Esophagus squamous epithelium (tissue), 5 donors: ENCODE results near the gene ID4. TPM values are rescaled to one million over a fixed set of nuclear protein-coding genes. Genes with fewer than 3 reads are reported as not detected.
"Not testable (repeated sequence)": the region's sequence is repeated elsewhere in the genome, so short reads cannot be mapped to it uniquely, and the experiment has no call there.

Source experiments
- DNase-seq: peaks from one replicate; lab custom pipeline; 2025; lab: John Stamatoyannopoulos, UW
- H3K27ac ChIP-seq, 4 donors: fragments of 200-600 bp; sonication (generic); one replicate each; pipeline ENCODE4 v1.5.1; 2016 to 2019; ENCODE audit warnings: mild to moderate bottlenecking in 1 of 4
- H3K27me3 ChIP-seq, 4 donors: fragments of 200-600 bp; sonication (generic); 1 replicate in 3 of 4; 2 replicates in 1 of 4; pipeline versions ENCODE4 v1.5.1 to v1.6.0; 2017 to 2021; ENCODE audit warnings: antibody characterized with exemption in 1 of 4
- H3K36me3 ChIP-seq, 3 donors: fragments of 200-600 bp; sonication (generic); one replicate each; pipeline ENCODE4 v1.5.1; 2016 to 2019
- H3K4me1 ChIP-seq, 3 donors: fragments of 200-600 bp; sonication (generic); one replicate each; pipeline ENCODE4 v1.5.1; 2017 to 2019
- H3K4me3 ChIP-seq, 4 donors: fragments of 200-600 bp; sonication (generic); 1 replicate in 3 of 4; 2 replicates in 1 of 4; pipeline ENCODE4 v1.5.1; 2016 to 2019; ENCODE audit warnings: mild to moderate bottlenecking in 2 of 4, moderate library complexity in 1 of 4
- H3K9me3 ChIP-seq, 3 donors: fragments of 200-600 bp; sonication (generic); one replicate each; pipeline ENCODE4 v1.5.1; 2016 to 2019
- POLR2A ChIP-seq, 4 donors: fragments of 450-650 bp; IDR thresholded peaks; one replicate each; pipeline ENCODE4 v1.6.1; 2017; ENCODE audit warnings: antibody characterized with exemption in 4 of 4, mild to moderate bottlenecking in 4 of 4, moderate library complexity in 3 of 4
- WGBS, 2 donors: methylation state at CpG; one replicate each; pipeline ENCODE4 v1.1.5; 2018; 5-methylcytosine and 5-hydroxymethylcytosine counted together
- intact Hi-C: fragments of 100-400 bp; cut with DNase I; formaldehyde crosslinking; loops from one replicate; pipeline ENCODE4 v1.15.0; 2022
- total RNA-seq, 4 donors: library from RNA; depleted of rRNA; stranded (reverse); fragments of >200 nt; gene quantifications; one replicate each; pipeline ENCODE4 v1.1.0, GENCODE V29; 2016
- TF ChIP-seq, protein P1 (sequence below), 6 experiments: fragments of 450-650 bp in 4 of 6; fragments of 200-600 bp in 2 of 6; sonication (generic) in 2 of 6; IDR thresholded peaks; one replicate each; pipeline ENCODE4 v1.5.1; 2016 to 2019; ENCODE audit warnings: antibody characterized with exemption in 6 of 6, mild to moderate bottlenecking in 4 of 6, moderate library complexity in 4 of 6
- donor health status: DM: yes; HTN: yes; CAD: no.

ID4 gene
- total RNA-seq, 4 donors from 2014 or later: 12.9 to 37.0 (median 22.6) TPM

DNA sequence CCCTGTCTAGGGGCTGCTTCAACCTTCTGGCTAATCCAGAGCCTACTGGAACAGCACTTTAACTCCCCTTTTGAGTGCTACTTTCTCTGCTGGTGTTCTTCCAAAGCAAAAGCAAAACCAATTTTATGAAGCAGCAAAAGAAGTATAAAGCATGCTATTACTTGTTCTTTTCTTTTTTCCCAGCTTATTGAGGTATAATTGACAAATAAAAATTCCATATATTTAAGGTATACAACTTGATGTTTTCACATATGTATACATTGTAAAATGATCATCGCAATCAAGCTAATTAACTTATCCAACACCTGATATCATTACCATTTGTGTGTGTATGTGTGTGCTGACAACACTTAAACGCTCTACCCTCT is 14.9 kb downstream of the ID4 start:
- intact Hi-C loops: loop anchor here (10.0 kb wide), 1 partner anchor 827 kb away; no protein-coding TSS in a partner anchor
- Histone ChIP-seq H3K27ac (peak overlapping the region in 2 of 4 donors; percentile 68 to 77), H3K36me3 (no peaks in the 10 kb centered on the region), H3K4me3 (no peak overlapping the region), H3K27me3 (no peaks in the 10 kb centered on the region), H3K9me3 (no peaks in the 10 kb centered on the region), H3K4me1 (peaks cover 0 to 13% (median 9%) of the 10 kb centered on the region in 3 donors)
- no peak for DNase-seq
- TF ChIP-seq, protein P1, sequence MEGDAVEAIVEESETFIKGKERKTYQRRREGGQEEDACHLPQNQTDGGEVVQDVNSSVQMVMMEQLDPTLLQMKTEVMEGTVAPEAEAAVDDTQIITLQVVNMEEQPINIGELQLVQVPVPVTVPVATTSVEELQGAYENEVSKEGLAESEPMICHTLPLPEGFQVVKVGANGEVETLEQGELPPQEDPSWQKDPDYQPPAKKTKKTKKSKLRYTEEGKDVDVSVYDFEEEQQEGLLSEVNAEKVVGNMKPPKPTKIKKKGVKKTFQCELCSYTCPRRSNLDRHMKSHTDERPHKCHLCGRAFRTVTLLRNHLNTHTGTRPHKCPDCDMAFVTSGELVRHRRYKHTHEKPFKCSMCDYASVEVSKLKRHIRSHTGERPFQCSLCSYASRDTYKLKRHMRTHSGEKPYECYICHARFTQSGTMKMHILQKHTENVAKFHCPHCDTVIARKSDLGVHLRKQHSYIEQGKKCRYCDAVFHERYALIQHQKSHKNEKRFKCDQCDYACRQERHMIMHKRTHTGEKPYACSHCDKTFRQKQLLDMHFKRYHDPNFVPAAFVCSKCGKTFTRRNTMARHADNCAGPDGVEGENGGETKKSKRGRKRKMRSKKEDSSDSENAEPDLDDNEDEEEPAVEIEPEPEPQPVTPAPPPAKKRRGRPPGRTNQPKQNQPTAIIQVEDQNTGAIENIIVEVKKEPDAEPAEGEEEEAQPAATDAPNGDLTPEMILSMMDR (IDR thresholded peaks at IDR 0.05): no peak
- no peak for TF ChIP-seq POLR2A (IDR thresholded peaks at IDR 0.05)
- 76 to 87% methylated on average over 2 of the region's 2 CpGs for WGBS, 2 donors

GRCh38 chr6:19852927-19853326 is 15.8 kb downstream of the ID4 start:
- no peaks in the 10 kb centered on the region for H3K36me3 ChIP-seq
- no peaks in the 10 kb centered on the region for H3K27me3 ChIP-seq
- peaks cover 0 to 13% (median 9%) of the 10 kb centered on the region in 3 donors for H3K4me1 ChIP-seq
- DNase-seq: no peak
- intact Hi-C loops: loop anchor here (10.0 kb wide), 1 partner anchor 828 kb away; no protein-coding TSS in a partner anchor
- 55 to 63% methylated on average over 5 to 6 of the region's 6 CpGs for WGBS, 2 donors
- H3K4me3 ChIP-seq: no peak overlapping the region
- H3K9me3 ChIP-seq: no peaks in the 10 kb centered on the region
- TF ChIP-seq, protein P1 (IDR thresholded peaks at IDR 0.05): no peak
- TF ChIP-seq POLR2A (IDR thresholded peaks at IDR 0.05): no peak
- no peak overlapping the region for H3K27ac ChIP-seq

GRCh38 chr6:19854421-19855015 is 17.3 kb downstream of the ID4 start:
- WGBS, 2 donors: 92 to 95% methylated on average over 7 to 10 of the region's 43 CpGs
- not testable (repeated sequence) for DNase-seq, H3K9me3 ChIP-seq, H3K4me3 ChIP-seq, H3K36me3 ChIP-seq, H3K27me3 ChIP-seq, H3K27ac ChIP-seq
- peaks cover 0 to 13% (median 9%) of the 10 kb centered on the region in 3 donors for H3K4me1 ChIP-seq
- intact Hi-C loops: loop anchor here (10.0 kb wide), 1 partner anchor 830 kb away; no protein-coding TSS in a partner anchor

DNA sequence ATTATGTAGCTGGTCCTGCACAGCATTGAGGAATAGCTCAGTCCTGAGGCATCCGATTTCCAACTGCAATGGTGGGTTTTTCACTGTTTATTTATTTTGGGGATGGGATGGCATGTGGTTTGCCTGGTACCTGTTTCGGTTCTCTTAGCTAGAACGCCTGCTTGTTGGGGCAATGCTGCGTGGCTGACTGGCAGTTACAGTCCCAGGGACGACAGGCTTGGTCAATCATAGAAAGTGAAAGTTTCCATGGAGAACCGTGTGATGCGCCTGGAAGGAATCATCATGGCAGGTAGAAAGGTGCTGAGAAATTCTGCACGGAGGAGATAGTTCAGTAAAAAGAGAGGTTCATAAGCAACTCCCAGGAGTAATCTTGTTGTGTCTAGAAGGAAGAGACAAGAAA is 18.4 kb downstream of the ID4 start:
- intact Hi-C loops: loop anchor here (10.0 kb wide), 1 partner anchor 831 kb away; no protein-coding TSS in a partner anchor
- no peak overlapping the region for H3K4me3 ChIP-seq

DNA sequence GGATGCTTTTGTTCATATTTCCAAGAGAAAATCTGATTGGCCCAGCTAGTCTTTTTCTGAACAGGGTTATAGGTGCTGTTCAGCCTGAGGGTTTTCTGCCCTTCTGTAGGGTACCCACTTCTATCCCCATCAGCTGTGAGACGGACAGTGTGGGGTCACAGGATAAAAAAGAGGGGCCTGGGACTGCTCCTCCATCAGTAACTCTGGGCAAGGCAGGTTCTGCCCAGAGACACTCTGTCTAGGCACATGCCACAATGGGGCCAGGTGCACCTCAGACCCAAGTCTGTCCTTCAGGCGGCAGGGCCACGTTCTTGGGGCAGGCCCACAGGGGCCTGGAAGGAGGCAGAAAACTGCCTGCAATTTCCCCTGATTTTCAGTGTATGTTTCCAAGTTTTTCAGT is 20.0 kb downstream of the ID4 start:
- DNase-seq: no peak
- Histone ChIP-seq H3K9me3 (no peaks in the 10 kb centered on the region), H3K4me3 (no peak overlapping the region), H3K36me3 (no peaks in the 10 kb centered on the region), H3K27me3 (no peaks in the 10 kb centered on the region), H3K4me1 (peaks cover 0 to 16% (median 2%) of the 10 kb centered on the region in 3 donors), H3K27ac (no peak overlapping the region)
- WGBS, 2 donors: 93% methylated on average over 2 to 3 of the region's 3 CpGs
- intact Hi-C loops: loop anchor here (10.0 kb wide), 1 partner anchor 832 kb away; no protein-coding TSS in a partner anchor
- TF ChIP-seq, protein P1 (IDR thresholded peaks at IDR 0.05): no peak

More for the DNA sequence above, 18.4 kb downstream of the ID4 start:
- no peaks in the 10 kb centered on the region for H3K36me3 ChIP-seq
- 80 to 84% methylated on average over 7 to 8 of the region's 8 CpGs for WGBS, 2 donors
- no peak for TF ChIP-seq POLR2A (IDR thresholded peaks at IDR 0.05)
- TF ChIP-seq, protein P1 (IDR thresholded peaks at IDR 0.05): no peak
- no peak for DNase-seq
- H3K27me3 ChIP-seq: no peaks in the 10 kb centered on the region
- no peaks in the 10 kb centered on the region for H3K9me3 ChIP-seq
- H3K27ac ChIP-seq: no peak overlapping the region
- peaks cover 0 to 18% (median 9%) of the 10 kb centered on the region in 3 donors for H3K4me1 ChIP-seq
